Fibroblast of skin of right quadriceps (primary cell): ENCODE results near the gene NDUFS6.
A peak's percentile ranks its signal among the peaks of the same experiment; 100 is the strongest.

ENCODE experiments used
- DNase-seq: peaks from one replicate; pipeline ENCODE4 v3.0.0-alpha.2; 2013

Gene NDUFS6

GRCh38 chr5:1801222-1801966 lies at the start of gene NDUFS6:
Gene NDUFS6 (plus strand): TSS chr5:1801407. CDS start chr5:1801418, 11 bp downstream.
- DNase-seq = peak; percentile 46

- DNase-seq = no peak
These were observed 49.1 kb upstream of the NDUFS6 start for GRCh38 chr5:1751864-1752822.

- no peak for DNase-seq
These were observed 48.3 kb upstream of the NDUFS6 start for GRCh38 chr5:1752881-1753280.

GRCh38 chr5:1753490-1753889 lies 47.7 kb upstream of the NDUFS6 start:
- DNase-seq = no peak

- no peak for DNase-seq
These were observed 46.5 kb upstream of the NDUFS6 start for GRCh38 chr5:1754531-1755220.

GRCh38 chr5:1755321-1755949 lies 45.8 kb upstream of the NDUFS6 start:
- no peak for DNase-seq

- no peak for DNase-seq
These were observed 44.7 kb upstream of the NDUFS6 start for GRCh38 chr5:1756481-1756880.

- DNase-seq = no peak
These were observed 43.7 kb upstream of the NDUFS6 start for GRCh38 chr5:1757511-1757910.

- DNase-seq = no peak
These were observed 42.6 kb upstream of the NDUFS6 start for GRCh38 chr5:1758574-1758973.

- DNase-seq = no peak
These were observed 41.7 kb upstream of the NDUFS6 start for GRCh38 chr5:1759378-1759970.

- DNase-seq = no peak
These were observed 41.0 kb upstream of the NDUFS6 start for GRCh38 chr5:1760231-1760630.

GRCh38 chr5:1760656-1761452 lies 40.4 kb upstream of the NDUFS6 start:
- no peak for DNase-seq

- no peak for DNase-seq
These were observed 39.8 kb upstream of the NDUFS6 start for GRCh38 chr5:1761453-1761755.

GRCh38 chr5:1762121-1762882 lies 38.9 kb upstream of the NDUFS6 start:
- DNase-seq = no peak

- DNase-seq = no peak
These were observed 38.2 kb upstream of the NDUFS6 start for GRCh38 chr5:1762883-1763547.

- peak; percentile 58 for DNase-seq
These were observed 37.7 kb upstream of the NDUFS6 start for GRCh38 chr5:1763548-1763911.

- DNase-seq = no peak
These were observed 37.1 kb upstream of the NDUFS6 start for GRCh38 chr5:1763960-1764605.

GRCh38 chr5:1764606-1764960 lies 36.6 kb upstream of the NDUFS6 start:
- no peak for DNase-seq

- DNase-seq = no peak
These were observed 35.9 kb upstream of the NDUFS6 start for GRCh38 chr5:1765141-1765879.
